Right lobe of liver (tissue), 6 donors: ENCODE results near the gene TMX2. TPM values are rescaled to one million over a fixed set of nuclear protein-coding genes. Genes with fewer than 3 reads are reported as not detected.

Source experiments
- ATAC-seq, 4 donors: fragments of 200-7000 bp; cut with Tn5 transposase; one replicate each; pipeline ENCODE4 v1.9.1; 2020; ENCODE audit warnings: mild to moderate bottlenecking in 4 of 4, moderate library complexity in 4 of 4
- DNase-seq, 3 donors: peaks; one replicate each; pipeline ENCODE4 v3.0.0-alpha.2; 2020
- H3K27ac ChIP-seq, 3 donors: fragments of 200-600 bp; one replicate each; pipeline ENCODE4 v1.8.0; 2022
- H3K27me3 ChIP-seq, 2 donors: fragments of 200-600 bp; one replicate each; pipeline ENCODE4 v1.8.0; 2022
- H3K36me3 ChIP-seq, 4 donors: fragments of 200-600 bp; sonication (generic) in 1 of 4; one replicate each; pipeline versions ENCODE4 v1.5.1 to v1.8.0; 2017 to 2022; ENCODE audit warnings: control low read depth in 1 of 4
- H3K4me1 ChIP-seq, 4 donors: fragments of 200-600 bp; sonication (generic) in 1 of 4; one replicate each; pipeline versions ENCODE4 v1.5.1 to v1.8.0; 2017 to 2022; ENCODE audit warnings: control low read depth in 1 of 4
- H3K4me3 ChIP-seq, 3 donors: fragments of 200-600 bp; one replicate each; pipeline ENCODE4 v1.8.0; 2022
- H3K9me3 ChIP-seq, 4 donors: fragments of 200-600 bp; sonication (generic) in 1 of 4; one replicate each; pipeline versions ENCODE4 v1.5.1 to v1.8.0; 2017 to 2022; ENCODE audit warnings: control low read depth in 1 of 4
- POLR2A ChIP-seq: fragments of 450-650 bp; IDR thresholded peaks from one replicate; pipeline ENCODE4 v1.6.1; 2017; ENCODE audit warnings: antibody characterized with exemption, mild to moderate bottlenecking
- WGBS: methylation state at CpG from one replicate; pipeline ENCODE4 v1.1.6; 2018; ENCODE audit warnings: low coverage, low lambda C conversion rate; ENCODE audit not compliant: insufficient coverage; ENCODE audit errors: missing lambda C conversion rate; 5-methylcytosine and 5-hydroxymethylcytosine counted together
- intact Hi-C, 2 donors: fragments of 100-400 bp; cut with DNase I; formaldehyde crosslinking; loops; one replicate each; pipeline versions ENCODE4 v1.11.2 to v1.14.1; 2022
- total RNA-seq, 6 experiments: library from RNA; depleted of rRNA in 2 of 6; stranded (reverse); fragments of >200 nt in 2 of 6; fragmentation: NEBNext Ultra II Directional in 3 of 6; extraction: Animal tissue kit (Norgen Biotek cat#: 25700) in 3 of 6; gene quantifications; one replicate each; pipeline versions ENCODE4 v1.1.0 to v1.2.4, GENCODE V29; 2016 to 2023
- TF ChIP-seq, protein P1 (sequence below), 4 donors: fragments of 200-600 bp in 3 of 4; fragments of 450-650 bp in 1 of 4; IDR thresholded peaks; one replicate each; pipeline versions ENCODE4 v1.5.1 to v1.8.0; 2016 to 2022; ENCODE audit warnings: antibody characterized with exemption in 4 of 4, mild to moderate bottlenecking in 2 of 4
- donor health status: DM: no; HTN: yes; CAD: no.
- donor health status: DM: no; HTN: no; CAD: no.
- donor health status: DM: no; HTN: no; CAD: no.
- donor health status: DM: no; HTN: yes; CAD: no.
- donor health status: DM: no; HTN: yes; CAD: no.

TMX2 gene
- total RNA-seq, 6 experiments from 2014 or later = 39.1 to 53.8 (median 48.5) TPM

DNA sequence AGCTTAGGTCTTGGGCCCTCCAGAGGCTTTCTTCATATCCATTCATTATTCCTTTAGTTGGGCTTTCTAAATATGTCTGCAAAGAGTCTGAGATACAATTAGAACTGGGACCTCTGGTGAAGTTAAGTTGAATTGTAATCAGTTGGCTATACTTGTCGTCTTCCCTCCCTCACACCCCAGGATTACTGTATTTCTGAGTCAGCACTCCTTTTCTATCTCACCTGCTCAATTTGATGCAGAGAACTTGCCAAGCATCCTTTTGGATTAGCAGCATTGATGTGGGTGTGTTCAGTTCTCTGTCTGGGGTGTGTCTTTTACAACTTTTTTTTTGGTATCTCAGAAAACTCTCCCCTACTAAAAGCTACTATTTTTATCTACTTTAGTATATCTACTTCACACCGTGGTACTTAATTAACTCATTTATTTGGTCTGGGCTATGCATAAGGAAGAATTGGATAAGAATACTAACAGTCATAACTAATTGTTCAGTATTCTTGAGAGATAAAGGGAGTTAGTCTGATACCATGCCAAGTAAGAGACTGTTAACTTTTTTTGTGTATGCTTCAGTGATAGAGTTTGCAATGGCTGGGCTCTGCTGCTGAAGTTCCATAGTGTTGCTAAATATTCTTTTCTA, 64.3 kb downstream of the TMX2 start:
- whole genome bisulfite sequencing = 45% methylated on average over 2 of the region's 2 CpGs
- no peak for TF ChIP-seq POLR2A
- TF ChIP-seq, protein P1, sequence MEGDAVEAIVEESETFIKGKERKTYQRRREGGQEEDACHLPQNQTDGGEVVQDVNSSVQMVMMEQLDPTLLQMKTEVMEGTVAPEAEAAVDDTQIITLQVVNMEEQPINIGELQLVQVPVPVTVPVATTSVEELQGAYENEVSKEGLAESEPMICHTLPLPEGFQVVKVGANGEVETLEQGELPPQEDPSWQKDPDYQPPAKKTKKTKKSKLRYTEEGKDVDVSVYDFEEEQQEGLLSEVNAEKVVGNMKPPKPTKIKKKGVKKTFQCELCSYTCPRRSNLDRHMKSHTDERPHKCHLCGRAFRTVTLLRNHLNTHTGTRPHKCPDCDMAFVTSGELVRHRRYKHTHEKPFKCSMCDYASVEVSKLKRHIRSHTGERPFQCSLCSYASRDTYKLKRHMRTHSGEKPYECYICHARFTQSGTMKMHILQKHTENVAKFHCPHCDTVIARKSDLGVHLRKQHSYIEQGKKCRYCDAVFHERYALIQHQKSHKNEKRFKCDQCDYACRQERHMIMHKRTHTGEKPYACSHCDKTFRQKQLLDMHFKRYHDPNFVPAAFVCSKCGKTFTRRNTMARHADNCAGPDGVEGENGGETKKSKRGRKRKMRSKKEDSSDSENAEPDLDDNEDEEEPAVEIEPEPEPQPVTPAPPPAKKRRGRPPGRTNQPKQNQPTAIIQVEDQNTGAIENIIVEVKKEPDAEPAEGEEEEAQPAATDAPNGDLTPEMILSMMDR (IDR thresholded peaks at IDR 0.05) = no peak
- Histone ChIP-seq H3K27ac (peak overlapping the region; percentile 79 to 90 (median 85)), H3K9me3 (no peaks in the 10 kb centered on the region), H3K4me1 (peaks cover 0 to 86% (median 49%) of the 10 kb centered on the region in 4 donors), H3K4me3 (no peak overlapping the region), H3K36me3 (peaks cover 0 to 2% (median 0%) of the 10 kb centered on the region in 4 donors), H3K27me3 (no peaks in the 10 kb centered on the region)
- DNase-seq = no peak
- ATAC-seq = no peak
- intact Hi-C loops = no loop called here

DNA sequence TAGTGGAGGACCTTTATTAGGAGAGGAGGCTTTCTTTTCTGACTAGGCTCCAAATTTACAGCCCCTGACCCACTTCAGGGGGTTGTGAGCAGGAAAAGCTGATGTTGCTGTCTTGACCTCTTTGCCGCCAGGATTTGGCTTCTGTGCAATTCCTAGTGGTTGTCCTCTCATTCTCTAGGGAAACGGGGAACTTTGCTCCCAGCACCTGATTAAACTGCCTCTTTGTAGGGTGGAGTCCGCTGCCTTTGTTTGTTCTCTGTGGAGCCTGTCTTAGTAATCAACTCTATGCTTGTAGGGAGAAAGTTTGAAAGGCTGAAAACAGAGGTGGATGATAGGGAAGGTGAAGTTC, 65.5 kb downstream of the TMX2 start:
- Histone ChIP-seq H3K4me3 (peak overlapping the region; percentile 17 to 40 (median 31)), H3K36me3 (peaks cover 0 to 2% (median 0%) of the 10 kb centered on the region in 4 donors), H3K27me3 (no peaks in the 10 kb centered on the region), H3K27ac (peak overlapping the region; percentile 79 to 90 (median 85)), H3K4me1 (peaks cover 0 to 86% (median 47%) of the 10 kb centered on the region in 4 donors), H3K9me3 (no peaks in the 10 kb centered on the region)
- ATAC-seq (peak; percentile 82 to 86 (median 84)), DNase-seq (peak in 2 of 3 donors; percentile 41 to 85)
- TF ChIP-seq POLR2A = no peak
- TF ChIP-seq, protein P1 (IDR thresholded peaks at IDR 0.05) = no peak
- WGBS = 9% methylated on average over 3 of the region's 3 CpGs
- intact Hi-C loops = no loop called here

DNA sequence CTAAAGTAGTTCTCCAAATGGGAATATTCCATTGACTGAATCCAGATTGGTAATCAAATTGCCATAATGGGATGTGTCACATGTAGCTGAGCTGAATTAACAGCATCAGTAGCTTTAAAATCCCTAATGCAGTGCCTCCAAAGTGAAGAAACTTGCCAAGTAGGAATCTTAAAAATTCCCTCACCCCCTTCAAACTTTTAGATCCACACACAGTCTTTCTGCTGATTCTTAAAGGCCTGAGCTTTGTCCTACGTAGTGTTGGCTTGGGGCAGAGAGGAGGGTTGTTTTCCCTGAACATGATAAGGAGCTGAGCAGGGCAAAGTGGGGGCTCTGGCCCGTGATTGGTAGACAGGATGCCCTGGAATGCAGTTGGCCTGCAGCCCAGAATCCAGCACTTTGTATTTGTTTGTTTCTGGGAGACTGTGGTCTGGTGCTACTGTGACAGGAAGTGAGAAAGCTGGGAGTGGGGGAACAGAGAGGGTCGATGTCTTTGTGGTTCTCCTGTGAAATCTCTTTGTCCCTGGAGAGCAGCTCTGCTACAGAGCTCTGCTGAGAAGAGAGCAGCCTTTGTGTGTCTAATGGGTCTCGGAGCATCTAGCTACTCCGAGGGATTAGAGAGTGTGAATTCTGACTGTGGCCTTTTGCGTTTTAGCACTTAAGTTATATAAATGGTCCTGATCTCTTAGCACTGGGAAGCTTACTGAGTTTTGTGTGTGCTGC, 66.1 kb downstream of the TMX2 start:
- DNase-seq (peak; percentile 92 to 96 (median 94)), ATAC-seq (peak; percentile 90 to 96 (median 92))
- TF ChIP-seq POLR2A = peak; percentile 49
- TF ChIP-seq, protein P1 (IDR thresholded peaks at IDR 0.05) = no peak
- no peaks in the 10 kb centered on the region for H3K9me3 ChIP-seq
- WGBS = 8% methylated on average over 5 of the region's 6 CpGs
- intact Hi-C loops = no loop called here
- peak overlapping the region; percentile 17 to 40 (median 31) for H3K4me3 ChIP-seq
- peaks cover 0 to 90% (median 45%) of the 10 kb centered on the region in 4 donors for H3K4me1 ChIP-seq
- peak overlapping the region; percentile 79 to 90 (median 85) for H3K27ac ChIP-seq
- no peaks in the 10 kb centered on the region for H3K27me3 ChIP-seq
- peaks cover 0 to 2% (median 0%) of the 10 kb centered on the region in 4 donors for H3K36me3 ChIP-seq

DNA sequence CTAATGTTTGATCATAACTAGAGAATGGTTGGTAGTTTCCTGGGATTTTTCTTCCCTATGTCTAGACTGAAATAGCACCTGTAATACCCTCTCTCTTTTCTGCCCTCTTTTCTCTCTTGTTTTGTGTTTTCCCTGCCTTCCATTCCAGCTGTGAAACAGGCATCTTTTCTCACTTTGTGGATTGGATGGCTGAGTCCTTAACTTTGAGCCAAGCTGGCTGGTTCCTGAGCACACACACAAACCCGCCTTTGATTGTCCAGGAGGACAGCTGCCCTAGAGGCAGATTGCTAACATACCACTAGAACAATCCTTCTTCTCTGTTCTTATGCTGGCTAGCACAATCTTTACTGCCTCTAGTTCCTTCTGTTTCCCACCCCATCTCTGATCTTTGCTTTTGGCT, 66.9 kb downstream of the TMX2 start:
- no peaks in the 10 kb centered on the region for H3K27me3 ChIP-seq
- H3K9me3 ChIP-seq = no peaks in the 10 kb centered on the region
- 11% methylated on average over 1 of the region's 1 CpG for WGBS
- H3K4me3 ChIP-seq = peak overlapping the region in 1 of 3 donors; percentile 40
- intact Hi-C loops = no loop called here
- peak; percentile 37 to 58 (median 56) for ATAC-seq
- peak overlapping the region; percentile 79 to 90 (median 85) for H3K27ac ChIP-seq
- DNase-seq = no peak
- TF ChIP-seq, protein P1 (IDR thresholded peaks at IDR 0.05) = peak in 1 of 4 donors; percentile 15
- TF ChIP-seq POLR2A = no peak
- peaks cover 0 to 2% (median 0%) of the 10 kb centered on the region in 4 donors for H3K36me3 ChIP-seq
- H3K4me1 ChIP-seq = peaks cover 0 to 85% (median 42%) of the 10 kb centered on the region in 4 donors
